ENCODE measurements around the gene ARL5A.
"Not testable (repeated sequence)": the region's sequence is repeated elsewhere in the genome, so short reads cannot be mapped to it uniquely, and the experiment has no call there.

ARL5A gene

GRCh38 chr2:151795646-151796240 lies 32.5 kb downstream of the ARL5A start:
- 90 to 93% methylated on average over 2 of the region's 4 CpGs for WGBS, 2 experiments (ENCODE audit: insufficient coverage in 2 of 2)
- Histone ChIP-seq H3K4me3 (ENCODE audit: extremely low read depth, insufficient read depth, low read length, poor library complexity, severe bottlenecking) (no peak overlapping the region), H3K27ac (ENCODE audit: low read depth, low read length, severe bottlenecking) (no peak overlapping the region), H3K4me1 (ENCODE audit: control insufficient read depth, insufficient read depth, low read length, poor library complexity, severe bottlenecking) (no peaks in the 10 kb centered on the region), H3K9me3 (ENCODE audit: control insufficient read depth, low read length) (no peaks in the 10 kb centered on the region), H3K36me3 (ENCODE audit: control insufficient read depth, insufficient read depth, low read length) (peaks cover 44% of the 10 kb centered on the region)

- not testable (repeated sequence) for H3K9me3 ChIP-seq (ENCODE audit: control insufficient read depth, low read length); H3K27ac ChIP-seq (ENCODE audit: low read depth, low read length, severe bottlenecking); H3K4me3 ChIP-seq (ENCODE audit: extremely low read depth, insufficient read depth, low read length, poor library complexity, severe bottlenecking); H3K4me1 ChIP-seq (ENCODE audit: control insufficient read depth, insufficient read depth, low read length, poor library complexity, severe bottlenecking)
- 100% methylated on average over 2 to 4 of the region's 6 CpGs for WGBS, 2 experiments (ENCODE audit: insufficient coverage in 2 of 2)
- H3K36me3 ChIP-seq (ENCODE audit: control insufficient read depth, insufficient read depth, low read length) = peaks cover 39% of the 10 kb centered on the region
Measured at GRCh38 chr2:151794422-151794821, 33.8 kb downstream of the ARL5A start.

DNA sequence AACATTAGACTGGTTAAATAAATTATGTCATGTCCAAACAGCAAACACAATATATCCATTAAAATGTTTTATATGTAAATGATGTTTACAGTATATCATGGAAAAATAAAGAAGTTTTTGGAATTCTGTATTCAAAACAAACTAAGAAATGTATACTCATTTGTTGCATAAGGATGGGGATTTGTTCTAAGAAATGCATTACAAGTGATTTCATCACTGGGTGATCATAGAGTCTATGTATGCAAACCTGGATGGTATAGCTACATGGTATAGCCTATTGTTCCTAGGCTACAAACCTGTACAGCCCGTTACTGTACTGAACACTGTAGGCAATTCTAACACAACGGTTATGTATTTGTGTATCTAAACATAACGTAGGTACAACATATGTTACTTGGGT lies 35.1 kb downstream of the ARL5A start:
- no peaks in the 10 kb centered on the region for H3K9me3 ChIP-seq (ENCODE audit: control insufficient read depth, low read length)
- no peak overlapping the region for H3K27ac ChIP-seq (ENCODE audit: low read depth, low read length, severe bottlenecking)
- 100% methylated on average over 1 of the region's 3 CpGs; no CpG with 5 or more reads in 1 of the 2 experiments for WGBS, 2 experiments (ENCODE audit: insufficient coverage in 2 of 2)
- no peaks in the 10 kb centered on the region for H3K4me1 ChIP-seq (ENCODE audit: control insufficient read depth, insufficient read depth, low read length, poor library complexity, severe bottlenecking)
- H3K36me3 ChIP-seq (ENCODE audit: control insufficient read depth, insufficient read depth, low read length) = peaks cover 43% of the 10 kb centered on the region
- no peak overlapping the region for H3K4me3 ChIP-seq (ENCODE audit: extremely low read depth, insufficient read depth, low read length, poor library complexity, severe bottlenecking)

- Histone ChIP-seq H3K9me3 (ENCODE audit: control insufficient read depth, low read length) (no peaks in the 10 kb centered on the region), H3K27ac (ENCODE audit: low read depth, low read length, severe bottlenecking) (no peak overlapping the region), H3K36me3 (ENCODE audit: control insufficient read depth, insufficient read depth, low read length) (peaks cover 43% of the 10 kb centered on the region), H3K4me3 (ENCODE audit: extremely low read depth, insufficient read depth, low read length, poor library complexity, severe bottlenecking) (no peak overlapping the region), H3K4me1 (ENCODE audit: control insufficient read depth, insufficient read depth, low read length, poor library complexity, severe bottlenecking) (no peaks in the 10 kb centered on the region)
- WGBS, 2 experiments (ENCODE audit: insufficient coverage in 2 of 2) = 94 to 97% methylated on average over 4 of the region's 4 CpGs
Measured at GRCh38 chr2:151792589-151792988, 35.6 kb downstream of the ARL5A start.

DNA sequence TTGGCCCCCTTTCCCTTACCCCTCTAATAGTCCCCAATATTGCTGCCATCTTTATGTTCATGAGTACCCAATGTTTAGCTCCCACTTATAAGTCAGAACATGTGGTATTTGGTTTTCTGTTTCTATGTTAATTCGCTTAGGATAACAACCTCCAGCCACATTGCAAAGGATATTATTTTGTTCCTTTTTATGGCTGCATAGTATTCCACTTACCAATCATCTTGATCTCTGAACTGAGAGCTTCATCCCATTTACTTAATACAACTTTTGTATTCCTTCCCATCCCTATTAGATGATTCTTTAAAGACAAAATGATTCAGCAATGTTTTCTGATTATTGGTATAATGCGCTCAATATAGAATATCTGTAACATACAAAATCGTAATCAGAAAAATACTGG lies 36.7 kb downstream of the ARL5A start:
- Histone ChIP-seq H3K27ac (ENCODE audit: low read depth, low read length, severe bottlenecking) (no peak overlapping the region), H3K9me3 (ENCODE audit: control insufficient read depth, low read length) (no peaks in the 10 kb centered on the region), H3K4me1 (ENCODE audit: control insufficient read depth, insufficient read depth, low read length, poor library complexity, severe bottlenecking) (no peaks in the 10 kb centered on the region), H3K4me3 (ENCODE audit: extremely low read depth, insufficient read depth, low read length, poor library complexity, severe bottlenecking) (no peak overlapping the region), H3K36me3 (ENCODE audit: control insufficient read depth, insufficient read depth, low read length) (peaks cover 38% of the 10 kb centered on the region)
- WGBS, 2 experiments (ENCODE audit: insufficient coverage in 2 of 2) = no CpG with 5 or more reads among the region's 3 CpGs

GRCh38 chr2:151790689-151791088 lies 37.5 kb downstream of the ARL5A start:
- Histone ChIP-seq H3K27ac (ENCODE audit: low read depth, low read length, severe bottlenecking) (no peak overlapping the region), H3K4me1 (ENCODE audit: control insufficient read depth, insufficient read depth, low read length, poor library complexity, severe bottlenecking) (no peaks in the 10 kb centered on the region), H3K36me3 (ENCODE audit: control insufficient read depth, insufficient read depth, low read length) (peaks cover 38% of the 10 kb centered on the region), H3K4me3 (ENCODE audit: extremely low read depth, insufficient read depth, low read length, poor library complexity, severe bottlenecking) (no peak overlapping the region), H3K9me3 (ENCODE audit: control insufficient read depth, low read length) (no peaks in the 10 kb centered on the region)
- WGBS, 2 experiments (ENCODE audit: insufficient coverage in 2 of 2) = no CpG with 5 or more reads among the region's 1 CpG

DNA sequence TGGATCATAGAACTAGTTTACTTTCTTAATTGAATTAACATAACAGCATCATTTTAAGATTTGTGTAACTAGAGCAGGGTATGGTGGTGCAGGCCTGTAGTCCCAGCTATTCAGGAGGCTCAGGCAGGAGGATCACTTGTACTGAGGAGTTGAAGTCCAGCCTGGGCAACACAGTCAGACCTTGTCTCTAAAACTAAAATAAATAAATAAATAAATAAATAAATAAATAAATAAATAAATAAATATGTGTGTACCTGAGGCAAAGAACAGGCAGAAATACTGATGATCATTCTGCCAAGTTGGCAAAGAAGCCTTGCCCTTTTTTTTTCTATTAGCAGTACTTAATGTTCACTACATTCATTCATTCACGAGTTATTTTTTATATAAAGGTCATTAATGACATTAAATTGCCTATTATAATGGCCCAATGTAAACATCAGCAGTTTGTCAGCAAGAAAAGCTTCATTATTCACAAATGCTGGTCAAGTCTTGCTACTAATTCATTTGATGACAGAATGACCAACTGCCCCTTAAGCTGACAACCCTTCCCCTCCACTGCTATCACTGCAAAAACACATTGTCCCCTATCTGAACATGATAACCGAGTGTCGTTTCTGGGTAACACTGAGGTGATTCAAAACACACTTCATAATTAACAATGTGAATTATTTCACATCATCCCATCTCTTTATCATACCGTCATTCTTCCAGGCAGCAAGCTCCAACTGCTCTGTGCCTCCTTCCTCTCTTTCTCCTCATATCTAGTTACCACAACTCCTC lies 39.0 kb downstream of the ARL5A start:
- Histone ChIP-seq H3K36me3 (ENCODE audit: control insufficient read depth, insufficient read depth, low read length) (peaks cover 45% of the 10 kb centered on the region), H3K9me3 (ENCODE audit: control insufficient read depth, low read length) (no peaks in the 10 kb centered on the region), H3K27ac (ENCODE audit: low read depth, low read length, severe bottlenecking) (no peak overlapping the region), H3K4me3 (ENCODE audit: extremely low read depth, insufficient read depth, low read length, poor library complexity, severe bottlenecking) (no peak overlapping the region), H3K4me1 (ENCODE audit: control insufficient read depth, insufficient read depth, low read length, poor library complexity, severe bottlenecking) (no peaks in the 10 kb centered on the region)
- 84 to 94% methylated on average over 3 of the region's 4 CpGs for WGBS, 2 experiments (ENCODE audit: insufficient coverage in 2 of 2)

DNA sequence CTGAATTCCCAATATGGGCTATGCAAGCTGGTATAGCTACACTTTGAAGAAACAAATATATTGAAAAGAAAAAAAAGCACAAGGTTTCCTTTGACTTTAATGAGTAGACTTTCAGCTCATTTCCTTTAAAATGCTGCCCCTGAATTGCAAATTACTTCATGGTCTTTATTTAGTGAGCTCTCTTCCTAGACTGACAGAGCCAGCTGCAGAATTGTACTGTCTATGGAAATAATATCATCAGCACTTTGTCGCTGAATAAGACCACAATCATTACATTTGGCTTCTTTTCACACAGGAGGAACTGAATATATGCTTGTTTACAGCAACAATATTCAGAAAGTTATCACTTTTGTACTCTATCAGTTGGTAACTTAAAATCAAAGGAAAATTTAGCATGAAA lies 41.7 kb downstream of the ARL5A start:
- H3K4me1 ChIP-seq (ENCODE audit: control insufficient read depth, insufficient read depth, low read length, poor library complexity, severe bottlenecking) = no peaks in the 10 kb centered on the region
- no CpG with 5 or more reads among the region's 1 CpG for WGBS, 2 experiments (ENCODE audit: insufficient coverage in 2 of 2)
- H3K9me3 ChIP-seq (ENCODE audit: control insufficient read depth, low read length) = no peaks in the 10 kb centered on the region
- no peak overlapping the region for H3K27ac ChIP-seq (ENCODE audit: low read depth, low read length, severe bottlenecking)
- no peak overlapping the region for H3K4me3 ChIP-seq (ENCODE audit: extremely low read depth, insufficient read depth, low read length, poor library complexity, severe bottlenecking)
- H3K36me3 ChIP-seq (ENCODE audit: control insufficient read depth, insufficient read depth, low read length) = peaks cover 30% of the 10 kb centered on the region

DNA sequence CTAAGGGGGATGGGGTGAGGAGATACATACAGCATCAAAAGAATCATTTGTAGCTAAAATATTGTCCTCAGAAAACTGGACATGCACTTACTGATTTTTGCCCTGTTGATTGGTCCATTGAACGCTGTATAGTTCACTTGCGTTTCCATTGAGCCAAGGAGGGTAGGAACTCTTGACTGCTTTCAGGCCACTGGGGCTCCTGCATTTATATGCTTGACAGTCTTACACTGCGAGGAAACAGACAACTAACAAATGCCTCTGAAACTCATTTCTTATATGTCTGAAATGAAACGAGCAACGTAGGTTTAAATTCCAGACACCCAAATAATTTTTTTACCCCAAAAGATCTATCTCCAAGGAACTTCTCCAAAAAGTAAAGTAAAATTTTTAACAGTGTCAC lies 42.1 kb downstream of the ARL5A start:
- H3K9me3 ChIP-seq (ENCODE audit: control insufficient read depth, low read length) = no peaks in the 10 kb centered on the region
- H3K4me1 ChIP-seq (ENCODE audit: control insufficient read depth, insufficient read depth, low read length, poor library complexity, severe bottlenecking) = no peaks in the 10 kb centered on the region
- peaks cover 30% of the 10 kb centered on the region for H3K36me3 ChIP-seq (ENCODE audit: control insufficient read depth, insufficient read depth, low read length)
- no peak overlapping the region for H3K4me3 ChIP-seq (ENCODE audit: extremely low read depth, insufficient read depth, low read length, poor library complexity, severe bottlenecking)
- 78 to 96% methylated on average over 2 to 3 of the region's 5 CpGs for WGBS, 2 experiments (ENCODE audit: insufficient coverage in 2 of 2)
- H3K27ac ChIP-seq (ENCODE audit: low read depth, low read length, severe bottlenecking) = no peak overlapping the region

GRCh38 chr2:151783133-151783520 lies 45.1 kb downstream of the ARL5A start:
- Histone ChIP-seq H3K27ac (ENCODE audit: low read depth, low read length, severe bottlenecking) (no peak overlapping the region), H3K36me3 (ENCODE audit: control insufficient read depth, insufficient read depth, low read length) (peaks cover 29% of the 10 kb centered on the region), H3K4me1 (ENCODE audit: control insufficient read depth, insufficient read depth, low read length, poor library complexity, severe bottlenecking) (no peaks in the 10 kb centered on the region), H3K4me3 (ENCODE audit: extremely low read depth, insufficient read depth, low read length, poor library complexity, severe bottlenecking) (no peak overlapping the region), H3K9me3 (ENCODE audit: control insufficient read depth, low read length) (no peaks in the 10 kb centered on the region)
- WGBS, 2 experiments (ENCODE audit: insufficient coverage in 2 of 2) = no CpG with 5 or more reads among the region's 2 CpGs

All from mesodermal cell (in vitro differentiated cells).